GM21526 (cell line): ENCODE data around the gene CEP41.

Source experiments
- ATAC-seq: cut with Tn5 transposase; IDR thresholded peaks from one replicate; pipeline ENCODE4 v1.9.1; 2021; ENCODE audit warnings: moderate library complexity; ENCODE audit not compliant: unreplicated experiment, low FRiP score

Gene CEP41

GRCh38 chr7:130374507-130374906 lies 66.3 kb downstream of the CEP41 start:
- ATAC-seq = no peak

- no peak for ATAC-seq
These were observed 68.2 kb downstream of the CEP41 start for GRCh38 chr7:130372402-130373165.

- no peak for ATAC-seq
These were observed 69.8 kb downstream of the CEP41 start for GRCh38 chr7:130371046-130371445.

GRCh38 chr7:130369831-130370550 lies 70.8 kb downstream of the CEP41 start:
- no peak for ATAC-seq

GRCh38 chr7:130369110-130369711 lies 71.6 kb downstream of the CEP41 start:
- no peak for ATAC-seq

- ATAC-seq = no peak
These were observed 72.7 kb downstream of the CEP41 start for GRCh38 chr7:130367836-130368746.

- no peak for ATAC-seq
These were observed 73.6 kb downstream of the CEP41 start for GRCh38 chr7:130367088-130367755.

- ATAC-seq = no peak
These were observed 74.3 kb downstream of the CEP41 start for GRCh38 chr7:130366564-130366963.

- ATAC-seq = no peak
These were observed 75.0 kb downstream of the CEP41 start for GRCh38 chr7:130365511-130366441.

GRCh38 chr7:130365088-130365487 lies 75.7 kb downstream of the CEP41 start:
- ATAC-seq = no peak

GRCh38 chr7:130364451-130364850 lies 76.4 kb downstream of the CEP41 start:
- no peak for ATAC-seq

- no peak for ATAC-seq
These were observed 77.6 kb downstream of the CEP41 start for GRCh38 chr7:130363026-130363847.

- no peak for ATAC-seq
These were observed 78.5 kb downstream of the CEP41 start for GRCh38 chr7:130362251-130362816.

GRCh38 chr7:130361681-130362080 lies 79.1 kb downstream of the CEP41 start:
- ATAC-seq = no peak

- no peak for ATAC-seq
These were observed 80.3 kb downstream of the CEP41 start for GRCh38 chr7:130360518-130360917.

GRCh38 chr7:130359276-130359857 lies 81.4 kb downstream of the CEP41 start:
- ATAC-seq = no peak

GRCh38 chr7:130358471-130358870 lies 82.3 kb downstream of the CEP41 start:
- ATAC-seq = no peak
